SU-DHL-6 (cell line): Measurements from ENCODE around the gene STARD10.

Experiments used
- H2AFZ ChIP-seq: fragments of 200-600 bp; sonication (generic); 2 replicates; pipeline ENCODE4 v1.6.1; 2014; ENCODE audit warnings: low read depth, mild to moderate bottlenecking, moderate library complexity, mixed read lengths, antibody characterized with exemption, low read length; ENCODE audit not compliant: severe bottlenecking
- H3F3A ChIP-seq: fragments of 200-600 bp; shearing (Covaris generic); 2 replicates; pipeline ENCODE4 v1.6.0; 2016; ENCODE audit warnings: antibody characterized with exemption, mild to moderate bottlenecking; ENCODE audit not compliant: insufficient read depth
- H3K27ac ChIP-seq: fragments of 200-600 bp; sonication (generic); 2 replicates; pipeline ENCODE4 v1.5.1; 2016; ENCODE audit warnings: low read depth, mild to moderate bottlenecking, low read length, moderate library complexity, mixed read lengths
- H3K27me3 ChIP-seq: fragments of 200-600 bp; sonication (generic), shearing (Covaris generic); 2 replicates; pipeline ENCODE4 v1.6.0; 2014; ENCODE audit warnings: mild to moderate bottlenecking, low read length
- H3K36me3 ChIP-seq: fragments of 200-600 bp; sonication (generic); 2 replicates; pipeline ENCODE4 v1.6.1; 2014; ENCODE audit warnings: mild to moderate bottlenecking, low read length, mixed read lengths
- H3K4me2 ChIP-seq: fragments of 300-600, 200-600 bp; shearing (Covaris generic), sonication (generic); 2 replicates; pipeline ENCODE4 v1.6.0; 2014; ENCODE audit warnings: low read length, low read depth, mild to moderate bottlenecking; ENCODE audit not compliant: poor library complexity, severe bottlenecking
- H3K4me3 ChIP-seq: fragments of 200-600 bp; sonication (generic); 2 replicates; pipeline ENCODE4 v1.5.1; 2014; ENCODE audit warnings: antibody characterized with exemption, low read length, mild to moderate bottlenecking, mixed read lengths; ENCODE audit not compliant: insufficient read depth, poor library complexity, severe bottlenecking
- H3K79me2 ChIP-seq: fragments of 200-600 bp; sonication (generic); 2 replicates; pipeline ENCODE4 v1.6.1; 2014; ENCODE audit warnings: mild to moderate bottlenecking, low read length, moderate library complexity; ENCODE audit not compliant: insufficient read depth
- H3K9ac ChIP-seq: fragments of 200-600 bp; sonication (generic); 2 replicates; pipeline ENCODE4 v1.7.0; 2014; ENCODE audit warnings: mild to moderate bottlenecking, low read length
- H3K9me2 ChIP-seq: fragments of 200-600 bp; sonication (generic); replicated peaks from 2 replicates; pipeline ENCODE4 v1.6.1; 2014; ENCODE audit warnings: low read length; ENCODE audit not compliant: insufficient read depth
- H3K9me3 ChIP-seq: fragments of 200-600 bp; sonication (generic); 2 replicates; pipeline ENCODE4 v1.6.1; 2014; ENCODE audit warnings: low read length, mixed read lengths; ENCODE audit not compliant: insufficient read depth
- H4K20me1 ChIP-seq: fragments of 200-600 bp; sonication (generic); 2 replicates; pipeline ENCODE4 v1.6.1; 2014; ENCODE audit warnings: low read depth, mild to moderate bottlenecking, antibody characterized with exemption, low read length, moderate library complexity, mixed read lengths
- CTCF ChIP-seq: fragments of 200-600 bp; sonication (generic); IDR thresholded peaks from one replicate; pipeline ENCODE4 v1.5.1; 2017; ENCODE audit warnings: antibody characterized with exemption, mild to moderate bottlenecking, low read length, moderate library complexity; ENCODE audit not compliant: insufficient read depth, poor library complexity, severe bottlenecking
- EZH2phosphoT487 ChIP-seq: fragments of 200-600 bp; sonication (generic), shearing (Covaris generic); conservative IDR thresholded peaks from 2 replicates; pipeline ENCODE4 v1.6.1; 2018; ENCODE audit warnings: mild to moderate bottlenecking, antibody characterized with exemption, low read length, moderate library complexity, mixed read lengths

STARD10 gene

GRCh38 chr11:72786305-72787215 lies 7.3 kb downstream of the STARD10 start:
- no peaks in the 10 kb centered on the region for H3K79me2 ChIP-seq
- no peak overlapping the region for H3K9ac ChIP-seq
- no peak overlapping the region for H3K4me3 ChIP-seq
- no peak overlapping the region for H3K27ac ChIP-seq
- H3K36me3 ChIP-seq: no peaks in the 10 kb centered on the region
- no peaks in the 10 kb centered on the region for H3K9me3 ChIP-seq
- no peak overlapping the region for H2AFZ ChIP-seq
- no peaks in the 10 kb centered on the region for H3K27me3 ChIP-seq
- no peak overlapping the region for H3K4me2 ChIP-seq
- TF ChIP-seq EZH2phosphoT487: no peak
- TF ChIP-seq CTCF: no peak
- no peaks in the 10 kb centered on the region for H3K9me2 ChIP-seq
- H3F3A ChIP-seq: no peaks in the 10 kb centered on the region
- H4K20me1 ChIP-seq: no peaks in the 10 kb centered on the region

DNA sequence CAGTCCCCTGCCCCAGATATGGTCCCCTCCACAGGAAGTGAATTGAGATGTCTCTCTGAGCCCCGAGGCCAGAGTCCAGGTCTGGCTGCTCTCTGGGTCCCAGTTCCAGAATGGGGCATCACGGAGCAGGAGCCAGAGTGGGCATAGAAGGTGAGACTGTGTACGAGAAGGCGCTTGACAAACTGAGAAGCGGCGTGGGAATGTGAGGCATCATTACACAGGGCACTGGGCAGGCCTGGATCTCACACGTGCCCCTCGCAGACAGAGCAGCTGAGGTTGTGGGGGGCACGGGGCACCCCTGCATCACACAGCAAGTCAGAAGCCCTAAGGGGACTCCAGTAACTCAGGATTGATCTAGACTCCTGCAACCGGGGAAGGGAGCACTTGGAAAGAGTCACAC lies 9.2 kb downstream of the STARD10 start:
- Histone ChIP-seq H3K36me3 (no peaks in the 10 kb centered on the region), H3F3A (no peaks in the 10 kb centered on the region), H3K79me2 (no peaks in the 10 kb centered on the region), H3K4me2 (no peak overlapping the region), H3K4me3 (no peak overlapping the region), H3K9ac (no peak overlapping the region), H3K27me3 (no peaks in the 10 kb centered on the region), H3K27ac (no peak overlapping the region), H4K20me1 (no peaks in the 10 kb centered on the region), H2AFZ (no peak overlapping the region), H3K9me3 (no peaks in the 10 kb centered on the region), H3K9me2 (no peaks in the 10 kb centered on the region)
- no peak for TF ChIP-seq EZH2phosphoT487
- no peak for TF ChIP-seq CTCF

- H3K4me2 ChIP-seq: no peak overlapping the region
Observed at GRCh38 chr11:72783144-72783905, 10.5 kb downstream of the STARD10 start.

More at GRCh38 chr11:72783144-72783905, 10.5 kb downstream of the STARD10 start:
- no peak overlapping the region for H2AFZ ChIP-seq
- H3F3A ChIP-seq: no peaks in the 10 kb centered on the region
- H4K20me1 ChIP-seq: no peaks in the 10 kb centered on the region
- no peak overlapping the region for H3K4me3 ChIP-seq
- no peaks in the 10 kb centered on the region for H3K9me2 ChIP-seq
- TF ChIP-seq EZH2phosphoT487: no peak
- TF ChIP-seq CTCF: no peak
- no peaks in the 10 kb centered on the region for H3K79me2 ChIP-seq
- H3K36me3 ChIP-seq: no peaks in the 10 kb centered on the region
- H3K27me3 ChIP-seq: no peaks in the 10 kb centered on the region
- H3K9ac ChIP-seq: no peak overlapping the region
- H3K27ac ChIP-seq: no peak overlapping the region
- H3K9me3 ChIP-seq: no peaks in the 10 kb centered on the region
